GM18517 (cell line): Measurements from ENCODE around the gene LDLRAP1.

Experiments
- ATAC-seq: cut with Tn5 transposase; IDR thresholded peaks from one replicate; pipeline ENCODE4 v1.9.1; 2021; ENCODE audit warnings: mild to moderate bottlenecking, moderate library complexity; ENCODE audit not compliant: unreplicated experiment

The LDLRAP1 gene

GRCh38 chr1:25523542-25523941, 19.9 kb upstream of the LDLRAP1 start:
- ATAC-seq, result no peak

- ATAC-seq, result no peak
Measured at GRCh38 chr1:25524568-25525360, 18.6 kb upstream of the LDLRAP1 start.

- ATAC-seq, result no peak
Measured at GRCh38 chr1:25525361-25525688, 18.1 kb upstream of the LDLRAP1 start.

- no peak for ATAC-seq
Measured at GRCh38 chr1:25526753-25527152, 16.7 kb upstream of the LDLRAP1 start.

- no peak for ATAC-seq
Measured at GRCh38 chr1:25527226-25527846, 16.1 kb upstream of the LDLRAP1 start.

- ATAC-seq, result no peak
Measured at GRCh38 chr1:25527946-25528595, 15.3 kb upstream of the LDLRAP1 start.

GRCh38 chr1:25528881-25529517, 14.4 kb upstream of the LDLRAP1 start:
- no peak for ATAC-seq

GRCh38 chr1:25529518-25530185, 13.8 kb upstream of the LDLRAP1 start:
- ATAC-seq, result no peak

GRCh38 chr1:25530186-25531081, 13.0 kb upstream of the LDLRAP1 start:
- no peak for ATAC-seq

- ATAC-seq, result no peak
Measured at GRCh38 chr1:25531082-25531461, 12.3 kb upstream of the LDLRAP1 start.

GRCh38 chr1:25532970-25533369, 10.4 kb upstream of the LDLRAP1 start:
- ATAC-seq, result no peak

- ATAC-seq, result no peak
Measured at GRCh38 chr1:25533775-25534409, 9.5 kb upstream of the LDLRAP1 start.

- ATAC-seq, result no peak
Measured at GRCh38 chr1:25534410-25534788, 9.0 kb upstream of the LDLRAP1 start.

- ATAC-seq, result no peak
Measured at GRCh38 chr1:25536124-25536523, 7.3 kb upstream of the LDLRAP1 start.

GRCh38 chr1:25537153-25537831, 6.1 kb upstream of the LDLRAP1 start:
- no peak for ATAC-seq

- no peak for ATAC-seq
Measured at GRCh38 chr1:25538191-25538767, 5.1 kb upstream of the LDLRAP1 start.

GRCh38 chr1:25540750-25541342, 2.6 kb upstream of the LDLRAP1 start:
- ATAC-seq, result no peak

GRCh38 chr1:25541425-25541824, 2.0 kb upstream of the LDLRAP1 start:
- no peak for ATAC-seq
